Tibial artery (tissue), 4 donors: ENCODE data around the gene CAPN11.
"Not testable (repeated sequence)": the region's sequence is repeated elsewhere in the genome, so short reads cannot be mapped to it uniquely, and the experiment has no call there.

Source experiments
- DNase-seq, 2 donors: peaks; one replicate each; pipeline ENCODE4 v3.0.0-alpha.2; 2019
- H3K27ac ChIP-seq, 2 donors: fragments of 200-600 bp; sonication (generic) in 1 of 2; 1 replicate in 1 of 2; 2 replicates in 1 of 2; pipeline ENCODE4 v1.5.1; 2018 to 2019; ENCODE audit warnings: mild to moderate bottlenecking in 1 of 2
- H3K27me3 ChIP-seq, 2 donors: fragments of 200-600 bp; sonication (generic) in 1 of 2; one replicate each; pipeline versions ENCODE4 v1.5.1 to v1.6.0; 2016 to 2019
- H3K36me3 ChIP-seq, 3 donors: fragments of 200-600 bp; sonication (generic) in 2 of 3; one replicate each; pipeline ENCODE4 v1.5.1; 2016 to 2019; ENCODE audit warnings: mild to moderate bottlenecking in 2 of 3
- H3K4me1 ChIP-seq, 4 donors: fragments of 200-600 bp; sonication (generic) in 2 of 4; 1 replicate in 3 of 4; 2 replicates in 1 of 4; pipeline ENCODE4 v1.5.1; 2016 to 2019
- H3K4me3 ChIP-seq, 2 donors: fragments of 200-600 bp; sonication (generic) in 1 of 2; 1 replicate in 1 of 2; 2 replicates in 1 of 2; pipeline ENCODE4 v1.5.1; 2018 to 2019; ENCODE audit warnings: mild to moderate bottlenecking in 2 of 2
- H3K9me3 ChIP-seq, 3 donors: fragments of 200-600 bp; sonication (generic) in 1 of 3; one replicate each; pipeline ENCODE4 v1.5.1; 2016 to 2019
- intact Hi-C: fragments of 100-400 bp; cut with DNase I; formaldehyde crosslinking; loops from one replicate; pipeline ENCODE4 v1.15.0; 2023; ENCODE audit warnings: low total_unique reads
- TF ChIP-seq, protein P1 (sequence below), 2 experiments: fragments of 200-600 bp in 1 of 2; fragments of 450-650 bp in 1 of 2; IDR thresholded peaks; one replicate each; pipeline ENCODE4 v1.5.1; 2017 to 2019; ENCODE audit warnings: antibody characterized with exemption in 2 of 2, mild to moderate bottlenecking in 1 of 2, moderate library complexity in 1 of 2

Gene CAPN11

DNA sequence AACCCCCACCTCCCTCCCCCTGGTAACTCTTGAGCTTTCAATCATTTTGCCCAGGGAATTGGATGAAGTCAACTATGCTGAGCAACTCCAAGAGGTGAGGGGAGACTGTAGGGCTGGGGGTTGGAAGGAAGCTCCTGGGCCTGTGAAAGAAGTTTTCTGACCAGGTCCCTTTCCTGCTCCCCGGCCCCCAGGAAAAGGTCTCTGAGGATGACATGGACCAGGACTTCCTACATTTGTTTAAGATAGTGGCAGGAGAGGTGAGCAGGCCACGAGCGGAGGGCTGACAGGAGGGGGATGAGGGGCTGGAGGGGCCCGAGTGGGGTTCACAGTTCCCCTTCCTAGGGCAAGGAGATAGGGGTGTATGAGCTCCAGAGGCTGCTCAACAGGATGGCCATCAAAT is 21.8 kb downstream of the CAPN11 start:
- DNase-seq, result no peak

DNA sequence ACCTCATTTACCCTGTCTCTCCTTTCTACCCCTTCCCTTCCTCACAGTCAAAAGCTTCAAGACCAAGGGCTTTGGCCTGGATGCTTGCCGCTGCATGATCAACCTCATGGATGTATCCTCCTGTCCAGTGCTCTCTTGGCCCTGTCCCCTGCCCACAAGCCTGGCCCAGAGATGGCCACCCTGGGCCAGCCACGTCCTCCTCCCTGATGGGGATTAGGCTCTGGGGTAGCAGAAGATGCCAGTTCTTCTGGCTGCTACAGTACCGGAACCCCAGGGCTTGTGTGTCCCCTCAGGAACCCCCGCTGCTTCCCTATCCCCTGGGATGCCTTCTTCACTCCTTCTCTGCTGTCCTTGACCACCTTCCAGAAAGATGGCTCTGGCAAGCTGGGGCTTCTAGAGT is 22.3 kb downstream of the CAPN11 start:
- H3K4me1 ChIP-seq, result peaks cover 0 to 18% (median 8%) of the 10 kb centered on the region in 4 donors
- TF ChIP-seq, protein P1, sequence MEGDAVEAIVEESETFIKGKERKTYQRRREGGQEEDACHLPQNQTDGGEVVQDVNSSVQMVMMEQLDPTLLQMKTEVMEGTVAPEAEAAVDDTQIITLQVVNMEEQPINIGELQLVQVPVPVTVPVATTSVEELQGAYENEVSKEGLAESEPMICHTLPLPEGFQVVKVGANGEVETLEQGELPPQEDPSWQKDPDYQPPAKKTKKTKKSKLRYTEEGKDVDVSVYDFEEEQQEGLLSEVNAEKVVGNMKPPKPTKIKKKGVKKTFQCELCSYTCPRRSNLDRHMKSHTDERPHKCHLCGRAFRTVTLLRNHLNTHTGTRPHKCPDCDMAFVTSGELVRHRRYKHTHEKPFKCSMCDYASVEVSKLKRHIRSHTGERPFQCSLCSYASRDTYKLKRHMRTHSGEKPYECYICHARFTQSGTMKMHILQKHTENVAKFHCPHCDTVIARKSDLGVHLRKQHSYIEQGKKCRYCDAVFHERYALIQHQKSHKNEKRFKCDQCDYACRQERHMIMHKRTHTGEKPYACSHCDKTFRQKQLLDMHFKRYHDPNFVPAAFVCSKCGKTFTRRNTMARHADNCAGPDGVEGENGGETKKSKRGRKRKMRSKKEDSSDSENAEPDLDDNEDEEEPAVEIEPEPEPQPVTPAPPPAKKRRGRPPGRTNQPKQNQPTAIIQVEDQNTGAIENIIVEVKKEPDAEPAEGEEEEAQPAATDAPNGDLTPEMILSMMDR (IDR thresholded peaks at IDR 0.05), result no peak
- no peaks in the 10 kb centered on the region for H3K9me3 ChIP-seq
- no peak for DNase-seq
- no peak overlapping the region for H3K4me3 ChIP-seq
- intact Hi-C loops, result no loop called here
- no peak overlapping the region for H3K27ac ChIP-seq
- no peaks in the 10 kb centered on the region for H3K36me3 ChIP-seq
- no peaks in the 10 kb centered on the region for H3K27me3 ChIP-seq

More for the DNA sequence above, 21.8 kb downstream of the CAPN11 start:
- Histone ChIP-seq H3K27ac (no peak overlapping the region), H3K4me1 (peaks cover 0 to 18% (median 8%) of the 10 kb centered on the region in 4 donors), H3K9me3 (no peaks in the 10 kb centered on the region), H3K27me3 (no peaks in the 10 kb centered on the region), H3K4me3 (no peak overlapping the region), H3K36me3 (no peaks in the 10 kb centered on the region)
- TF ChIP-seq, protein P1 (IDR thresholded peaks at IDR 0.05), result no peak
- intact Hi-C loops, result no loop called here

DNA sequence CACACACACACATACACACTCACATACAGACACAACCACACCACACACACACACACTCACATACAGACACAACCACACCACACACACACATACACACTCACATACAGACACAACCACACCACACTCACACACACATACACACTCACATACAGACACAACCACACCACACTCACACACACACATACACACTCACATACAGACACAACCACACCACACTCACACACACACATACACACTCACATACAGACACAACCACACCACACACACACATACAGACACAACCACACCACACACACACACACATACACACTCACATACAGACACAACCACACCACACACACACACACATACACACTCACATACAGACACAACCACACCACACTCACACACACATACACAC is 23.2 kb downstream of the CAPN11 start:
- H3K4me3 ChIP-seq, DNase-seq, H3K9me3 ChIP-seq, H3K27ac ChIP-seq, intact Hi-C loops, H3K36me3 ChIP-seq, H3K27me3 ChIP-seq: not testable (repeated sequence)
- peaks cover 0 to 18% (median 7%) of the 10 kb centered on the region in 4 donors for H3K4me1 ChIP-seq

DNA sequence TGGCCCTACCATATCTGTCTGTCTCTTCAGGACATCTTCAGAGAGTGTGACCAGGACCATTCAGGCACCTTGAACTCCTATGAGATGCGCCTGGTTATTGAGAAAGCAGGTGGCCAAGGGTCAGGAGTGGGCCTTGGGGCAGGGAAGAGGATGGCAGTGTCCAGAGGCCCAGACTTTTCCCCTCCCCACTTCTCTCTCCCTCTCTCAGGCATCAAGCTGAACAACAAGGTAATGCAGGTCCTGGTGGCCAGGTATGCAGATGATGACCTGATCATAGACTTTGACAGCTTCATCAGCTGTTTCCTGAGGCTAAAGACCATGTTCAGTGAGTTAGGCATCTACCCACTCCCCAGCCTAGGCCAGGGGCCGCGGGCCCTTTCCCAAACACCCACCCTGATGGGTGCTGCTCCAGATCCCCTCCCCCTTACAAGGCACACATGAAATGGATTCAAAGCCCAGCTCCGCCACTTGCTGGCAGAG is 24.3 kb downstream of the CAPN11 start:
- TF ChIP-seq, protein P1 (IDR thresholded peaks at IDR 0.05), result no peak
- Histone ChIP-seq H3K4me3 (no peak overlapping the region), H3K9me3 (no peaks in the 10 kb centered on the region), H3K27me3 (no peaks in the 10 kb centered on the region), H3K4me1 (peaks cover 0 to 9% (median 2%) of the 10 kb centered on the region in 4 donors), H3K27ac (no peak overlapping the region), H3K36me3 (no peaks in the 10 kb centered on the region)
- no peak for DNase-seq
- intact Hi-C loops, result no loop called here

DNA sequence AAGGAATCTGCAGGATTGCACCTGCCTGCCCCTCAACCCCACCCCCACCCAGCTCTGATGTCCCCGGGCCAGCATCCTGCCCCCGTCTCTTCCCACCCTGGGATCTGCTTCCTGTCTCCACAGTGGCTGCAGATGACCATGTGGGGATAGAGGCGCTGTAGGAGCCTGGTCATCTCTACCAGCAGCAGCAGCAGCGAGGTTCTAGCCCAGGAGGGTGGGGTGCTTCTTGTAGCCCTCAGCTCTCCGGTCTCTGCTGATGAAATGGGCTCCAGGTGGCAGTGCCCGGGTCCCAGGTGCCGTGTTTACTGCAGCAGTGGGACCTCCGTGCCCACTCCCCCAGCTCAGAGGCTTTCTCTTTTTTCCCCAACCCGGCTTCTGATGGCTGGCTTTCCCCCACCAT is 25.2 kb downstream of the CAPN11 start:
- H3K36me3 ChIP-seq, result no peaks in the 10 kb centered on the region
- intact Hi-C loops, result no loop called here
- H3K27ac ChIP-seq, result no peak overlapping the region
- no peaks in the 10 kb centered on the region for H3K27me3 ChIP-seq
- no peak for DNase-seq
- no peaks in the 10 kb centered on the region for H3K9me3 ChIP-seq
- H3K4me3 ChIP-seq, result no peak overlapping the region
- TF ChIP-seq, protein P1 (IDR thresholded peaks at IDR 0.05), result no peak
- H3K4me1 ChIP-seq, result peaks cover 0 to under 1% (median 0%) of the 10 kb centered on the region in 4 donors

DNA sequence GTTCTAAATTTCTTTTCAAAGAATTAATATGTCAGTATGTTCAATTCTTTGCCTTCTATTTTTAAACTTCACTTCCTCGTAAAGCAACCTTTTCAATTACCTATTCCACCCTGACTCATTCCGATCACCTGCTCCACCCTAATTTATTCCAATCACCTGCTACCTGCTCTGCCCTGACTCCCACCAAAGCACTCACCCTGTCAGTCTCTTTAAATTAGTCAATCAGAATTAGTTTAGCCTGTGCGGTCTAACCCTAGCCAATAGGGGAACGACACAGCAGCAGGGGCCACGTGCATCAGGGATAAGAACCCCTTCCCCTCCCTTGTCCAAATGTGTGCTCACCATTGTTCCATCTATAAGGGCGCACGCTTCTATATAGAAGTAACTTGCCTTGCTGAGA is 26.7 kb downstream of the CAPN11 start:
- intact Hi-C loops, H3K27ac ChIP-seq, H3K9me3 ChIP-seq, H3K36me3 ChIP-seq, DNase-seq, H3K4me1 ChIP-seq, H3K27me3 ChIP-seq, H3K4me3 ChIP-seq: not testable (repeated sequence)
